ENCODE results near the gene RPS19. TPM values are rescaled to one million over a fixed set of nuclear protein-coding genes. Genes with fewer than 3 reads are reported as not detected.
A peak's percentile ranks its signal among the peaks of the same experiment; 100 is the strongest.

RPS19 gene
- total RNA-seq, 4 donors from 2014 or later: 922 to 1,801 (median 1,460) TPM

- DNase-seq: no peak
- Histone ChIP-seq H3K36me3 (peaks cover 17 to 67% (median 42%) of the 10 kb centered on the region in 3 donors), H3K4me3 (peak overlapping the region in 2 of 4 donors; percentile 94 to 97), H3K27ac (peak overlapping the region in 1 of 4 donors; percentile 9), H3K4me1 (peaks cover 17 to 75% (median 48%) of the 10 kb centered on the region in 3 donors), H3K9me3 (no peaks in the 10 kb centered on the region), H3K27me3 (no peaks in the 10 kb centered on the region)
- WGBS, 2 donors: 45 to 60% methylated on average over 2 of the region's 2 CpGs
- TF ChIP-seq POLR2A (IDR thresholded peaks at IDR 0.05) (no peak), CTCF (IDR thresholded peaks at IDR 0.05) (no peak)
- intact Hi-C loops (cut with DNase I): no loop called here
These were observed 2.5 kb downstream of the RPS19 start for GRCh38 chr19:41862445-41862986.

- peaks cover 18 to 76% (median 47%) of the 10 kb centered on the region in 3 donors for H3K36me3 ChIP-seq
- no peak for DNase-seq
- intact Hi-C loops (cut with DNase I): no loop called here
- 75 to 85% methylated on average over 9 to 10 of the region's 11 CpGs for WGBS, 2 donors
- no peaks in the 10 kb centered on the region for H3K27me3 ChIP-seq
- peaks cover 17 to 84% (median 52%) of the 10 kb centered on the region in 3 donors for H3K4me1 ChIP-seq
- no peaks in the 10 kb centered on the region for H3K9me3 ChIP-seq
- H3K27ac ChIP-seq: peak overlapping the region in 1 of 4 donors; percentile 9
- no peak for TF ChIP-seq CTCF (IDR thresholded peaks at IDR 0.05)
- TF ChIP-seq POLR2A (IDR thresholded peaks at IDR 0.05): no peak
- H3K4me3 ChIP-seq: no peak overlapping the region
These were observed 3.3 kb downstream of the RPS19 start for GRCh38 chr19:41863209-41863931.

DNA sequence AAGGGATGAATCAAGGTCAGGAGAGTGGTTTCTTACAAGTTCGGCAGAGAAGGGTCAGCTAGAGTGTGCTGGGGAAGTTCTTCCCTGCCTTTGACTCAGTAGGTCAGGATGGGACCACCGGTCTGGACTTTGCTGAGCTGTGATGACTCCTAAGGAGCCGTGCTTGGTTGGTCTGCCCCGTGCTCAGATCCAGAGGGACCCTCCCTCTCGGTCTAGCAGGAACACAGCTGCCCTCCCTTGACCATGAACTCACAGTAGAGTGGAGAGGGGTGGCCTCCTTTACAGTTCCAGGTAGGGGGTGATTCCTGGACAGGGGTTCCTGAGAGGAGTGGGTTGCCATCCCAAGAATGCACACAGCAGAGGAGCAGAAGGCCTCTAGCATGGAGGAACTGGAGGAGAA, 4.3 kb downstream of the RPS19 start:
- H3K9me3 ChIP-seq: no peaks in the 10 kb centered on the region
- intact Hi-C loops (cut with DNase I): no loop called here
- H3K27ac ChIP-seq: no peak overlapping the region
- WGBS, 2 donors: 90 to 95% methylated on average over 2 to 3 of the region's 5 CpGs
- H3K36me3 ChIP-seq: peaks cover 28 to 86% (median 57%) of the 10 kb centered on the region in 3 donors
- H3K27me3 ChIP-seq: no peaks in the 10 kb centered on the region
- DNase-seq: no peak
- H3K4me3 ChIP-seq: no peak overlapping the region
- H3K4me1 ChIP-seq: peaks cover 17 to 89% (median 52%) of the 10 kb centered on the region in 3 donors
- no peak for TF ChIP-seq POLR2A (IDR thresholded peaks at IDR 0.05)
- no peak for TF ChIP-seq CTCF (IDR thresholded peaks at IDR 0.05)

DNA sequence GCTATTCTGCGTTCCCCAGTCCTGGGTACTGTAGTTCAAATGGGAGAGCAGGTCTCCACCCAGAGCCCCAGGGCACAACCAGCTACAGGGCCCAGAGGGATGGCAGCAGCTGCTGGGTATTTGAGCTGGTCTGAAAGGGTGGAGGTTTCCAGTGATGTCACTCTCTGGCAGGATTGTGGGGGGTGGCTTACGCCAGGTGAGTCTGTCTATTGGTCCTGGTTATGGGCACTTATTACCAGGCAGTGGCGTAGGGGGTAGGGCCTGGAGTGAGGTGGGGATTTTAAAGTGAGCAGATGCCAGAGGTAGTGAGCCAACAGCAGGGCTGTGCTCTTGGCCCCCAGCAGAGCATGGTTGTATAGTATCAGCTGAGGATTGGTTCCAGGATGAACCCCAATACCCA, 6.2 kb downstream of the RPS19 start:
- Histone ChIP-seq H3K27ac (no peak overlapping the region), H3K4me1 (peaks cover 8 to 93% (median 44%) of the 10 kb centered on the region in 3 donors), H3K36me3 (peaks cover 37 to 100% (median 69%) of the 10 kb centered on the region in 3 donors), H3K27me3 (no peaks in the 10 kb centered on the region), H3K4me3 (no peak overlapping the region), H3K9me3 (no peaks in the 10 kb centered on the region)
- 50 to 66% methylated on average over 1 to 2 of the region's 3 CpGs for WGBS, 2 donors
- no peak for TF ChIP-seq CTCF (IDR thresholded peaks at IDR 0.05)
- no peak for TF ChIP-seq POLR2A (IDR thresholded peaks at IDR 0.05)
- intact Hi-C loops (cut with DNase I): no loop called here
- no peak for DNase-seq

Measured in esophagus squamous epithelium (tissue), 5 donors.